H9 (cell line): Measurements from ENCODE around the gene TSPAN33. TPM values are rescaled to one million over a fixed set of nuclear protein-coding genes. Genes with fewer than 3 reads are reported as not detected.

Experiments used
- DNase-seq: peaks from one replicate; pipeline ENCODE4 v3.0.0-alpha.2; 2017
- H2AFZ ChIP-seq: one replicate; pipeline ENCODE4 v1.6.1; 2013; ENCODE audit warnings: mild to moderate bottlenecking, low read length, control low read depth, moderate library complexity
- H2AK5ac ChIP-seq: 2 replicates; pipeline ENCODE4 v1.6.1; 2013; ENCODE audit warnings: low read length, control low read depth, mixed read lengths; ENCODE audit not compliant: insufficient read length
- H2BK120ac ChIP-seq: one replicate; pipeline ENCODE4 v1.6.1; 2013; ENCODE audit warnings: low read depth, mild to moderate bottlenecking, low read length, control low read depth, inconsistent platforms; ENCODE audit not compliant: poor library complexity, severe bottlenecking
- H2BK12ac ChIP-seq: 2 replicates; pipeline ENCODE4 v1.6.1; 2013; ENCODE audit warnings: low read length, control low read depth, mixed read lengths, low read depth; ENCODE audit not compliant: insufficient read length
- H2BK15ac ChIP-seq: 2 replicates; pipeline ENCODE4 v1.6.1; 2013; ENCODE audit warnings: low read depth, low read length, control low read depth
- H2BK20ac ChIP-seq: one replicate; pipeline ENCODE4 v1.6.1; 2013; ENCODE audit warnings: low read depth, mild to moderate bottlenecking, low read length, control low read depth, inconsistent platforms; ENCODE audit not compliant: poor library complexity, severe bottlenecking
- H2BK5ac ChIP-seq: 2 replicates; pipeline ENCODE4 v1.6.1; 2013; ENCODE audit warnings: low read length, control low read depth, mixed read lengths; ENCODE audit not compliant: insufficient read length
- H3K14ac ChIP-seq: 2 replicates; pipeline ENCODE4 v1.6.1; 2013; ENCODE audit warnings: low read length, control low read depth; ENCODE audit not compliant: insufficient read depth
- H3K18ac ChIP-seq: 2 replicates; pipeline ENCODE4 v1.6.1; 2013; ENCODE audit warnings: low read depth, mild to moderate bottlenecking, mixed read lengths, low read length, control low read depth; ENCODE audit not compliant: insufficient read length
- H3K23ac ChIP-seq: 2 replicates; pipeline ENCODE4 v1.6.1; 2013; ENCODE audit warnings: low read length, control low read depth, mixed read lengths, low read depth; ENCODE audit not compliant: insufficient read length
- H3K23me2 ChIP-seq: 2 replicates; pipeline ENCODE4 v1.6.1; 2013; ENCODE audit warnings: low read depth, mild to moderate bottlenecking, mixed read lengths, low read length, control low read depth; ENCODE audit not compliant: insufficient read length, poor library complexity, severe bottlenecking
- H3K27ac ChIP-seq: 2 replicates; pipeline ENCODE4 v1.5.1; 2013; ENCODE audit warnings: low read length, control low read depth, mixed read lengths, low read depth; ENCODE audit not compliant: insufficient read length
- H3K27me3 ChIP-seq: 2 replicates; pipeline ENCODE4 v1.6.1; 2013; ENCODE audit warnings: low read length, control low read depth, inconsistent platforms; ENCODE audit not compliant: insufficient read depth
- H3K4ac ChIP-seq: 2 replicates; pipeline ENCODE4 v1.6.1; 2013; ENCODE audit warnings: low read depth, mild to moderate bottlenecking, control low read depth, inconsistent platforms, low read length, moderate library complexity
- H3K4me1 ChIP-seq: 2 replicates; pipeline ENCODE4 v1.6.1; 2013; ENCODE audit warnings: low read length, control low read depth, inconsistent platforms; ENCODE audit not compliant: insufficient read depth
- H3K4me2 ChIP-seq: 2 replicates; pipeline ENCODE4 v1.6.1; 2013; ENCODE audit warnings: low read length, control low read depth, mixed read lengths; ENCODE audit not compliant: insufficient read length, insufficient read depth
- H3K56ac ChIP-seq: 2 replicates; pipeline ENCODE4 v1.6.1; 2013; ENCODE audit warnings: low read depth, mild to moderate bottlenecking, mixed read lengths, low read length, control low read depth; ENCODE audit not compliant: insufficient read length
- H3K79me1 ChIP-seq: 2 replicates; pipeline ENCODE4 v1.6.1; 2013; ENCODE audit warnings: low read depth, mild to moderate bottlenecking, moderate library complexity, low read length, control low read depth, inconsistent platforms; ENCODE audit not compliant: insufficient read depth, poor library complexity, severe bottlenecking
- H3K79me2 ChIP-seq: 2 replicates; pipeline ENCODE4 v1.6.1; 2013; ENCODE audit warnings: low read length, control low read depth, inconsistent platforms; ENCODE audit not compliant: insufficient read depth
- H3K9ac ChIP-seq: 2 replicates; pipeline ENCODE4 v1.6.1; 2013; ENCODE audit warnings: low read length, control low read depth, mixed read lengths; ENCODE audit not compliant: insufficient read length; ENCODE audit errors: extremely low read depth
- H3K9me3 ChIP-seq: one replicate; pipeline ENCODE4 v1.6.1; 2013; ENCODE audit warnings: low read depth, low read length, inconsistent platforms; ENCODE audit not compliant: control insufficient read depth
- H3T11ph ChIP-seq: one replicate; pipeline ENCODE4 v1.6.1; 2013; ENCODE audit warnings: mild to moderate bottlenecking, low read length, control low read depth, inconsistent platforms
- H4K20me1 ChIP-seq: one replicate; pipeline ENCODE4 v1.6.1; 2013; ENCODE audit not compliant: control insufficient read depth, insufficient read length, insufficient read depth
- H4K5ac ChIP-seq: 2 replicates; pipeline ENCODE4 v1.6.1; 2013; ENCODE audit warnings: low read depth, mild to moderate bottlenecking, mixed read lengths, low read length, control low read depth; ENCODE audit not compliant: insufficient read length
- H4K8ac ChIP-seq: replicated peaks from 2 replicates; pipeline ENCODE4 v1.6.1; 2013; ENCODE audit warnings: low read length, control low read depth, mixed read lengths, low read depth; ENCODE audit not compliant: insufficient read length
- H4K91ac ChIP-seq: 2 replicates; pipeline ENCODE4 v1.6.1; 2013; ENCODE audit warnings: low read depth, mild to moderate bottlenecking, moderate library complexity, mixed read lengths, low read length, control low read depth; ENCODE audit not compliant: insufficient read length
- H3K27ac Mint-ChIP-seq, 3 experiments: 2 replicates in 2 of 3; 3 replicates in 1 of 3; pipeline ENCODE4 v1.8.0; 2020 to 2021; ENCODE audit warnings: mixed read lengths in 3 of 3, mild to moderate bottlenecking in 1 of 3, moderate library complexity in 1 of 3
- H3K27me3 Mint-ChIP-seq: 2 replicates; pipeline ENCODE4 v1.8.0; 2021; ENCODE audit warnings: low read depth, mild to moderate bottlenecking, moderate library complexity, mixed read lengths
- H3K36me3 Mint-ChIP-seq, 3 experiments: 2 replicates in 2 of 3; 3 replicates in 1 of 3; pipeline ENCODE4 v1.8.0; 2020 to 2021; ENCODE audit warnings: low read depth in 3 of 3, mixed read lengths in 3 of 3; ENCODE audit not compliant: insufficient read depth in 1 of 3
- H3K4me1 Mint-ChIP-seq, 2 experiments: 2 replicates each; pipeline ENCODE4 v1.8.0; 2020; ENCODE audit warnings: mixed read lengths in 2 of 2
- H3K4me3 Mint-ChIP-seq, 2 experiments: 2 replicates in 1 of 2; 3 replicates in 1 of 2; pipeline ENCODE4 v1.8.0; 2020 to 2021; ENCODE audit warnings: mild to moderate bottlenecking in 2 of 2, mixed read lengths in 2 of 2, moderate library complexity in 1 of 2
- H3K9me3 Mint-ChIP-seq, 2 experiments: 2 replicates in 1 of 2; 3 replicates in 1 of 2; pipeline ENCODE4 v1.8.0; 2020; ENCODE audit warnings: mild to moderate bottlenecking in 2 of 2, mixed read lengths in 2 of 2, moderate library complexity in 1 of 2
- CTCF ChIP-seq: fragments of 200-600 bp; sonication (generic); conservative IDR thresholded peaks from 3 replicates; pipeline ENCODE4 v1.8.0; 2021; ENCODE audit warnings: antibody characterized with exemption, mild to moderate bottlenecking
- WGBS: extraction: QIAGEN DNeasy Blood & Tissue Kit; methylation state at CpG from one replicate; pipeline ENCODE4 v1.1.7; 2013; ENCODE audit warnings: missing lambda C conversion rate, low lambda C conversion rate, mixed read lengths; ENCODE audit not compliant: insufficient read length; ENCODE audit errors: extremely low coverage; 5-methylcytosine and 5-hydroxymethylcytosine counted together
- total RNA-seq: library from RNA; stranded (reverse); gene quantifications from 2 replicates; pipeline ENCODE4 v1.2.1, GENCODE V29; 2021

TSPAN33 gene
- total RNA-seq, 1 experiment from 2014 or later, result 34.7 TPM

GRCh38 chr7:129134356-129134987 is 10.0 kb upstream of the TSPAN33 start:
- Histone ChIP-seq H3K27me3 (no peaks in the 10 kb centered on the region), H3K23me2 (no peaks in the 10 kb centered on the region), H2AK5ac (no peak overlapping the region), H2BK12ac (no peak overlapping the region), H2BK15ac (no peak overlapping the region), H3K14ac (no peak overlapping the region), H3K23ac (no peak overlapping the region), H4K20me1 (no peaks in the 10 kb centered on the region), H4K5ac (no peak overlapping the region), H3K79me2 (no peaks in the 10 kb centered on the region), H3K56ac (no peak overlapping the region), H4K91ac (no peak overlapping the region), H3T11ph (no peak overlapping the region), H4K8ac (no peak overlapping the region), H3K18ac (no peak overlapping the region), H3K4ac (no peak overlapping the region), H3K9me3 (no peaks in the 10 kb centered on the region), H2AFZ (no peak overlapping the region), H3K79me1 (no peaks in the 10 kb centered on the region), H3K4me2 (no peak overlapping the region), H3K27ac (no peak overlapping the region), H2BK120ac (no peak overlapping the region), H3K4me1 (no peaks in the 10 kb centered on the region), H2BK20ac (no peak overlapping the region), H2BK5ac (no peak overlapping the region), H3K9ac (no peak overlapping the region)
- no peaks in the 10 kb centered on the region for H3K4me1 Mint-ChIP-seq
- no peaks in the 10 kb centered on the region; the same call in 1 of the 2 replicates for H3K27me3 Mint-ChIP-seq
- TF ChIP-seq CTCF, result no peak
- no peak overlapping the region for H3K4me3 Mint-ChIP-seq
- no peaks in the 10 kb centered on the region for H3K9me3 Mint-ChIP-seq
- H3K36me3 Mint-ChIP-seq, result no peaks in the 10 kb centered on the region
- WGBS, result no CpG with 5 or more reads among the region's 6 CpGs
- no peak for DNase-seq
- peak overlapping the region in 1 of 3 experiments; percentile 14; a peak in 1 of 7 replicates for H3K27ac Mint-ChIP-seq
